Measurements from ENCODE around the gene TBX22.
"Not testable (repeated sequence)": the region's sequence is repeated elsewhere in the genome, so short reads cannot be mapped to it uniquely, and the experiment has no call there.

TBX22 gene, protein sequence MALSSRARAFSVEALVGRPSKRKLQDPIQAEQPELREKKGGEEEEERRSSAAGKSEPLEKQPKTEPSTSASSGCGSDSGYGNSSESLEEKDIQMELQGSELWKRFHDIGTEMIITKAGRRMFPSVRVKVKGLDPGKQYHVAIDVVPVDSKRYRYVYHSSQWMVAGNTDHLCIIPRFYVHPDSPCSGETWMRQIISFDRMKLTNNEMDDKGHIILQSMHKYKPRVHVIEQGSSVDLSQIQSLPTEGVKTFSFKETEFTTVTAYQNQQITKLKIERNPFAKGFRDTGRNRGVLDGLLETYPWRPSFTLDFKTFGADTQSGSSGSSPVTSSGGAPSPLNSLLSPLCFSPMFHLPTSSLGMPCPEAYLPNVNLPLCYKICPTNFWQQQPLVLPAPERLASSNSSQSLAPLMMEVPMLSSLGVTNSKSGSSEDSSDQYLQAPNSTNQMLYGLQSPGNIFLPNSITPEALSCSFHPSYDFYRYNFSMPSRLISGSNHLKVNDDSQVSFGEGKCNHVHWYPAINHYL

GRCh38 chrX:80014141-80014940 lies at the start of gene TBX22:
TSS of gene TBX22 (plus strand) at chrX:80014753. CDS start at chrX:80022270, 7,517 bp downstream.
- no peak for DNase-seq

DNA sequence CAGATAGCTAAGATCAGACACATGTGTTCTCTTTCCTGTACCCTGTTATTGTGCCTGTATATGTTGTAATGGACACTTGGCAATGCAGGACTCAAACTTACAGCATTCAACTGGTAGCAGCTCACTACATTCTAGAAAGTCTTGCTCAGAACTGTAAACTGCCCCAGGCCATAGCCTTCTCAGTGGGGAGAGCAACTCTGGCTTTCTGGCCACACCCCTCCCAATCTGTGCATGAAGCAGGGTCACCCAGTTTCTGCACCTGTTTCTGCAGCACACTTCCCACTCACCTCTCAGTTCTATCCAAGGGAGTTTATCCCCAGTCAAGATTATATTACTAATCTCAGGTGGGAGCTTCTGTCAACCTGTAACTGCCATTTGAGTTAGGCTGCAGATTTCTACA lies 38.9 kb upstream of the TBX22 start:
- DNase-seq: no peak

GRCh38 chrX:80004458-80004857 lies 10.1 kb upstream of the TBX22 start:
- no peak for DNase-seq

DNA sequence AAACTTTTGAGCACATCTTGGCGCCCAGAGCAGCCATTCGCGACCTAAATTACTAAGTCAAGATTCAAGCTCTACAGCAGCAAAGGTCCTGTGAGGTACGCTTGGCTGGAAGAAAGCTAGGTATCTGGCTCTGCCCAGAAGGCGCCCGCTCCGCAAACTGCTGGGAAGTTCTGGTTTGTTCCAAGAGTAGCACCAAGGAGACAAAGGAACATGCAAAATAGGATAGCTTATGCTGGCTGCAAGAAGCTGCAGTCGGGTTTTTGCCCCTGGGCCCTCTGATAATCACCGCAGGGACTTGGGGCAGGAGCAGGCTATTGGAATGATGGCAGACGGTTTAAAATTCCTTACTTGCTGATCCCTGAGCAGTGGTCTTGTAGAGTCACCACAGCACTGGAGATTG lies 3.0 kb upstream of the TBX22 start:
- DNase-seq: no peak

GRCh38 chrX:80016182-80016581 lies 1.6 kb downstream of the TBX22 start:
- no peak for DNase-seq

GRCh38 chrX:80021621-80022020 lies 7.1 kb downstream of the TBX22 start:
- DNase-seq: no peak

DNA sequence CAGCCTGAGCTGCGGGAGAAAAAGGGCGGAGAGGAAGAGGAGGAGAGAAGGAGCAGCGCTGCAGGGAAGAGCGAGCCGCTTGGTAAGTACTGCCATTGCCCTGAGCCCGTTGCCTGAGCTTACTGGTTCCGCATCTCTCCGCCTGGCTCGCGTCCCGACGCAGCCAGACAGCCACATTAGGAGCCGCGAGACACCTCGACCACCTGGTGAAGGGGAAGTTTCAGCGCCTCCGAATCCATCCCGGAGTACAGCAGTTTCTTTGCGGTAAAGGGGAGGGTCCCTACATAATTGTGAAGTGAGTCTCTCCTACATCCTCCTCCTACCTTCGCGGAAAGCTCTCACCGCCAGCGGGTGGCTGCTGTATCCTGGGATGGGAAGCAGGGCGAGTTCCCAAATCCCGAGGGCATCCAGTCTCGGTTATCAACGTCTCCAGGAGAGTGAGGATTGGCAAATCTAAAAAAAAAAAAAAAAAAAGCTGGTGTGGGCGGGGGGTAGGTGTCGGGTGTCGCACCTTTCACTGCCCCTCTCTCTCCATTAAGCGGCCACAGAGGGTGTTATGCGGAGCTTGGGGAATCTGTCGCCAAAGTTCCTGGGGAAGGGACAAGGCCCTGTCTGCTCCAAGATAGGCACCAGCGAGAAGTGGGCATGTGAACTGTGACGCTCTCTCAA lies 7.9 kb downstream of the TBX22 start:
- DNase-seq: no peak

DNA sequence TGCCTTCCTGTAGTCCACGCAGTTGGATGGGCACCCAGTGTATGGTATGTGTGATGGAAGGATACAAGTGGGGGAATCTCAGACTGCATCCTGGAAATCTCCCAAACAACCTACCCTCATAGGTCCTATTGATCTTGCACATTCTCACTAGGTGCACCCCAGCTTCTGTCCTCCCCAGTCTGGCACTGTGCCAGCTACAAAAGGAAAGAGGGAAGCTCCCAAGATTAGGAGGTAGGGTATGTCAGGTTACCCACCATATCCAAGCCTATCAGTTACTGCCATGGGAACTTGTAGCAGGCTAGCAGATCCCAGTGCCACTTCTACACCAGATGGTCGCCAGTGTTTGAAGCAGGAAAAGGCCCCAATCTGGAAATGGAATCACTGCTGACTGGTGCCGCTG lies 11.6 kb downstream of the TBX22 start:
- DNase-seq: no peak

DNA sequence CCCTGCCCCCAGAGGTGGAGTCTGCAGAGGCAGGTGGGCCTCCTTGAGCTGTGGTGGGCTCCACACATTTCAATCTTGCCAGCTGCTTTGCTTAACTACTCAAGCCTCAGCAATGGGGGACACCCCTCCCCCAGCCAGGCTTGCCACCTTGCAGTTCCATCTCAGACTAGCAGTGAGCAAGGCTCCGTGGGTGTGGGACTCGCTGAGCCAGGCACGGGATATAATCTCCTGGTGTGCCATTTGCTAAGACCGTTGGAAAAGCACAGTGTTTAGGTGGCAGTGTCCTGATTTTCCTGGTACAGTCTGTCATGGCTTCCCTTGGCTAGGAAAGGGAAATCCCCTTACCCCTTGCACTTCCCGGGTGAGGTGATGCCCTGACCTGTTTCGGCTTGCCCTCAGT lies 51.6 kb downstream of the TBX22 start:
- DNase-seq: not testable (repeated sequence)

- not testable (repeated sequence) for DNase-seq
Observed at GRCh38 chrX:80075625-80076024, 61.1 kb downstream of the TBX22 start.
